ENCODE data around the gene KIF15. TPM values are rescaled to one million over a fixed set of nuclear protein-coding genes. Genes with fewer than 3 reads are reported as not detected.

The KIF15 gene
- polyA plus RNA-seq, 4 donors, result 0.54 to 11.1 (median 5.5) TPM

DNA sequence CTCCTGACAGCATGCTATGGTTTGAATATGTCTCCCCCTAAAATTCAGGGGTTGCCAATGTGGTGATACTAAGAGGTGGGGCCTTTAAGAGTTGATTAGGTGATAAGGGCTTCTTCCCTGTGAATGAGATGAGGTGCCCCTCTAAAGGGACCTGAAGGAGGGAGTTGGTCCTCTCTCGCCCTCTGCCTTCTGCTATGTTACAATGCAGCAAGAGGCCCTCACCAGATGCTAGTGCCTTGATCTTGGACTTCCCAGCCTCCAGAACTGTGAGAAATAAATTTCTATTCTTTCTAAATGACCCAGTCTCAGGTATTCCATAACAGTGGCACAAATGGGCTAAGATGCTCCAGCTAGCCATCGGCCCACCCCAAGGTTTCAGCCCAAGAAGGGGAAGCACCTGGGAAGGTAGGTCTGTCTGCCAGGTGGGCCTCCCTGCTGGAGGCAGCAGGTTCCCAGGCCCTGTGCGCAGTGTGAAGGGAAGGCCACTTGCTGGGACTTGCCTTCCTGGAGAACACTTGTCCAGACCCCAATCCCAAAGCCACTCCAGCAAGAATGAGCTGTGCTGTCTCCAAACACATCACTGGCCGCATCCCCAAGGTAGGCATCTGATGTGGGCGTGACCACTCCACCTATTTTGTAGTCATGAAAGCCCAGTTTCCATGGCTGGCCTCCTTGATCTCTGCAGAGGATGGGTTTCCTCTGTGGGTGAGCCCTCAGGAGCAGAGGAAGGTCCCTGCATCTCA is 121.8 kb downstream of the KIF15 start:
- H3K27me3 ChIP-seq (ENCODE audit: control insufficient read depth in 3 of 3, insufficient read depth in 3 of 3, low read length in 3 of 3), result peaks cover 0 to 6% (median 0%) of the 10 kb centered on the region in 3 donors
- FAIRE-seq (no peak), DNase-seq (no peak)
- H3K27ac ChIP-seq (ENCODE audit: low read depth in 1 of 3, low read length in 2 of 3), result no peak overlapping the region
- no peak overlapping the region for H3K4me3 ChIP-seq (ENCODE audit: low read depth in 1 of 3, low read length in 3 of 3)
- WGBS, 3 donors, result 91 to 93% (median 92%) methylated on average over 5 of the region's 5 CpGs
- no peaks in the 10 kb centered on the region for H3K36me3 ChIP-seq (ENCODE audit: control insufficient read depth in 3 of 3, insufficient read depth in 2 of 3, low read depth in 1 of 3, low read length in 3 of 3)
- H3K9me3 ChIP-seq (ENCODE audit: control insufficient read depth in 2 of 2, insufficient read depth in 1 of 2, low read depth in 1 of 2, low read length in 1 of 2), result peaks cover 0 to 5% of the 10 kb centered on the region in 2 donors
- no peaks in the 10 kb centered on the region for H3K4me1 ChIP-seq (ENCODE audit: control insufficient read depth in 3 of 3, insufficient read depth in 2 of 3, low read depth in 1 of 3, low read length in 2 of 3)

DNA sequence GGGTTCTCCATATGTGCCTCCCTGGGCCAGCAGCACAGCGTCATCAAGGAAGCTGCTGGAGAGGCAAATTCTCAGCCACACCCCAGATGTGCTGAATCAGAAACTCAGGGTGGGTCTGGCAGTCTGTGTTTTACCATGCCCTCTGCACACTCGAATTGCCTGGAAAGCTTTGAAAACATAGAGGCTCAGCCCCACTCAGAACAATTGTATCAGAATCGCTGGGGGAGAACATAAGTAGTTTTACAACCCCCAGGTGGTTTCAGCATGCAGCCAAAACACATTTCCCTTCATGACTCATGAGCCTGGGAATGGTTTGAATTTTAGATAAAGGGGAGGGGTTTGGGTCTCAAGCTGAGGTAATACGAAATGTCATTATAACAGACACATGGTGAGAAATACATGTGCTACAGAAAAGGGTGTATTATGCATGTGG is 122.4 kb downstream of the KIF15 start:
- Histone ChIP-seq H3K27ac (ENCODE audit: low read depth in 1 of 3, low read length in 2 of 3) (no peak overlapping the region), H3K9me3 (ENCODE audit: control insufficient read depth in 2 of 2, insufficient read depth in 1 of 2, low read depth in 1 of 2, low read length in 1 of 2) (peaks cover 0 to 5% of the 10 kb centered on the region in 2 donors), H3K4me3 (ENCODE audit: low read depth in 1 of 3, low read length in 3 of 3) (no peak overlapping the region), H3K36me3 (ENCODE audit: control insufficient read depth in 3 of 3, insufficient read depth in 2 of 3, low read depth in 1 of 3, low read length in 3 of 3) (no peaks in the 10 kb centered on the region), H3K27me3 (ENCODE audit: control insufficient read depth in 3 of 3, insufficient read depth in 3 of 3, low read length in 3 of 3) (peaks cover 0 to 6% (median 0%) of the 10 kb centered on the region in 3 donors), H3K4me1 (ENCODE audit: control insufficient read depth in 3 of 3, insufficient read depth in 2 of 3, low read depth in 1 of 3, low read length in 2 of 3) (no peaks in the 10 kb centered on the region)
- FAIRE-seq (no peak), DNase-seq (no peak)
- 32 to 52% (median 34%) methylated on average over 4 of the region's 4 CpGs for WGBS, 3 donors

DNA sequence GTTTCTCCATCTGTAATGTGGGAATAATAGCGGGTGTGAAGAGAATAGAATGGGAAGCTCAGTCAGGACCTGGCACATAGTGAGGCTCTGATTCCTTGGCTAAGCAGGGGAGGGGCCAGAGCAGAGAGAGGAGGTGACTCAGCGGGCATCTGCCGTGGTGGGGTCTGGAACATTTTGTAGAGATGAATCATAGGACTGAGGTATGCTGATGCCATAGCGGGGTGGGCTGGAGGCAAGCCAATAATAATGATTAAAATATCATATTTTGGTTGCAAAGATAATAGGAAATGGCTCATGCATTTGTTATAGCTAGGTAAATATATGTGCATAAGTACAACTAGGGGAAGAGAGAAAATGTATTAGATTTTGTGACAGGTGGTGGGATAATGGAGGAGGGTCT is 124.0 kb downstream of the KIF15 start:
- Histone ChIP-seq H3K4me1 (ENCODE audit: control insufficient read depth in 3 of 3, insufficient read depth in 2 of 3, low read depth in 1 of 3, low read length in 2 of 3) (no peaks in the 10 kb centered on the region), H3K4me3 (ENCODE audit: low read depth in 1 of 3, low read length in 3 of 3) (no peak overlapping the region), H3K27me3 (ENCODE audit: control insufficient read depth in 3 of 3, insufficient read depth in 3 of 3, low read length in 3 of 3) (peaks cover 0 to 6% (median 0%) of the 10 kb centered on the region in 3 donors), H3K9me3 (ENCODE audit: control insufficient read depth in 2 of 2, insufficient read depth in 1 of 2, low read depth in 1 of 2, low read length in 1 of 2) (peaks cover 0 to 5% of the 10 kb centered on the region in 2 donors), H3K27ac (ENCODE audit: low read depth in 1 of 3, low read length in 2 of 3) (no peak overlapping the region), H3K36me3 (ENCODE audit: control insufficient read depth in 3 of 3, insufficient read depth in 2 of 3, low read depth in 1 of 3, low read length in 3 of 3) (no peaks in the 10 kb centered on the region)
- FAIRE-seq (no peak), DNase-seq (no peak)
- WGBS, 3 donors, result 53 to 63% (median 59%) methylated on average over 4 of the region's 4 CpGs

- Histone ChIP-seq H3K4me1 (ENCODE audit: control insufficient read depth in 3 of 3, insufficient read depth in 2 of 3, low read depth in 1 of 3, low read length in 2 of 3) (no peaks in the 10 kb centered on the region), H3K27me3 (ENCODE audit: control insufficient read depth in 3 of 3, insufficient read depth in 3 of 3, low read length in 3 of 3) (peaks cover 0 to 6% (median 0%) of the 10 kb centered on the region in 3 donors), H3K4me3 (ENCODE audit: low read depth in 1 of 3, low read length in 3 of 3) (no peak overlapping the region), H3K9me3 (ENCODE audit: control insufficient read depth in 2 of 2, insufficient read depth in 1 of 2, low read depth in 1 of 2, low read length in 1 of 2) (peaks cover 0 to 5% of the 10 kb centered on the region in 2 donors), H3K27ac (ENCODE audit: low read depth in 1 of 3, low read length in 2 of 3) (no peak overlapping the region), H3K36me3 (ENCODE audit: control insufficient read depth in 3 of 3, insufficient read depth in 2 of 3, low read depth in 1 of 3, low read length in 3 of 3) (no peaks in the 10 kb centered on the region)
- FAIRE-seq (no peak), DNase-seq (no peak)
- 53 to 80% (median 71%) methylated on average over 3 of the region's 3 CpGs for WGBS, 3 donors
These were observed 125.0 kb downstream of the KIF15 start for GRCh38 chr3:44886561-44886960.

DNA sequence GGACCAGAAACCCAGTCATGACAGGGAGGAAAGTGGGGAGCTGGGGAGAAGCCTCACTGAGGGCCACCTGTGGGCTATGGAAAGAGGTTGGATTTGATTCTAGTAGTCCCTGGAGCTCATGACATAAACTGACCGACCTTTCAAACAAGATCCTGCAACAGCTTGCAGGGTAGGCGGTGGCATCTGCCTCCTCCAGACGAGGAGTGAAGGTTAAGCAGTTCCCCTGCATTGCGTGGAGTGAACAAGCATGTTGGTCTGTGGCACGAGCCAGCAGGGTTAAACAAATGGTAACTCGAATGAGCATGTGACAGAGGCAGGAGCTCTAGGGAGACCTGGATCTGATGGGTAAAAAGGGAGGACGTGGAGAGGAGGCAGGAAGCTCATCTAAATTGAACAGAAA is 125.5 kb downstream of the KIF15 start:
- Histone ChIP-seq H3K4me3 (ENCODE audit: low read depth in 1 of 3, low read length in 3 of 3) (no peak overlapping the region), H3K36me3 (ENCODE audit: control insufficient read depth in 3 of 3, insufficient read depth in 2 of 3, low read depth in 1 of 3, low read length in 3 of 3) (no peaks in the 10 kb centered on the region), H3K9me3 (ENCODE audit: control insufficient read depth in 2 of 2, insufficient read depth in 1 of 2, low read depth in 1 of 2, low read length in 1 of 2) (peaks cover 0 to 5% of the 10 kb centered on the region in 2 donors), H3K27me3 (ENCODE audit: control insufficient read depth in 3 of 3, insufficient read depth in 3 of 3, low read length in 3 of 3) (peaks cover 0 to 6% (median 0%) of the 10 kb centered on the region in 3 donors), H3K4me1 (ENCODE audit: control insufficient read depth in 3 of 3, insufficient read depth in 2 of 3, low read depth in 1 of 3, low read length in 2 of 3) (no peaks in the 10 kb centered on the region), H3K27ac (ENCODE audit: low read depth in 1 of 3, low read length in 2 of 3) (no peak overlapping the region)
- WGBS, 3 donors, result 63 to 73% (median 66%) methylated on average over 7 of the region's 7 CpGs
- DNase-seq, result no peak
- no peak for FAIRE-seq

GRCh38 chr3:44890258-44890657 is 128.7 kb downstream of the KIF15 start:
- Histone ChIP-seq H3K4me3 (ENCODE audit: low read depth in 1 of 3, low read length in 3 of 3) (no peak overlapping the region), H3K27me3 (ENCODE audit: control insufficient read depth in 3 of 3, insufficient read depth in 3 of 3, low read length in 3 of 3) (peaks cover 0 to 3% (median 0%) of the 10 kb centered on the region in 3 donors), H3K9me3 (ENCODE audit: control insufficient read depth in 2 of 2, insufficient read depth in 1 of 2, low read depth in 1 of 2, low read length in 1 of 2) (no peaks in the 10 kb centered on the region), H3K4me1 (ENCODE audit: control insufficient read depth in 3 of 3, insufficient read depth in 2 of 3, low read depth in 1 of 3, low read length in 2 of 3) (no peaks in the 10 kb centered on the region), H3K27ac (ENCODE audit: low read depth in 1 of 3, low read length in 2 of 3) (no peak overlapping the region), H3K36me3 (ENCODE audit: control insufficient read depth in 3 of 3, insufficient read depth in 2 of 3, low read depth in 1 of 3, low read length in 3 of 3) (no peaks in the 10 kb centered on the region)
- DNase-seq (no peak), FAIRE-seq (no peak)
- 49 to 53% (median 53%) methylated on average over 3 of the region's 3 CpGs for WGBS, 3 donors

- Histone ChIP-seq H3K4me1 (ENCODE audit: control insufficient read depth in 3 of 3, insufficient read depth in 2 of 3, low read depth in 1 of 3, low read length in 2 of 3) (no peaks in the 10 kb centered on the region), H3K27me3 (ENCODE audit: control insufficient read depth in 3 of 3, insufficient read depth in 3 of 3, low read length in 3 of 3) (peaks cover 0 to 3% (median 0%) of the 10 kb centered on the region in 3 donors), H3K9me3 (ENCODE audit: control insufficient read depth in 2 of 2, insufficient read depth in 1 of 2, low read depth in 1 of 2, low read length in 1 of 2) (no peaks in the 10 kb centered on the region), H3K4me3 (ENCODE audit: low read depth in 1 of 3, low read length in 3 of 3) (no peak overlapping the region), H3K27ac (ENCODE audit: low read depth in 1 of 3, low read length in 2 of 3) (no peak overlapping the region), H3K36me3 (ENCODE audit: control insufficient read depth in 3 of 3, insufficient read depth in 2 of 3, low read depth in 1 of 3, low read length in 3 of 3) (no peaks in the 10 kb centered on the region)
- WGBS, 3 donors, result 50 to 72% (median 62%) methylated on average over 3 of the region's 3 CpGs
- no peak for FAIRE-seq
- DNase-seq, result no peak
These were observed 129.3 kb downstream of the KIF15 start for GRCh38 chr3:44890852-44891251.

GRCh38 chr3:44892689-44893088 is 131.1 kb downstream of the KIF15 start:
- Histone ChIP-seq H3K36me3 (ENCODE audit: control insufficient read depth in 3 of 3, insufficient read depth in 2 of 3, low read depth in 1 of 3, low read length in 3 of 3) (no peaks in the 10 kb centered on the region), H3K4me1 (ENCODE audit: control insufficient read depth in 3 of 3, insufficient read depth in 2 of 3, low read depth in 1 of 3, low read length in 2 of 3) (no peaks in the 10 kb centered on the region), H3K4me3 (ENCODE audit: low read depth in 1 of 3, low read length in 3 of 3) (no peak overlapping the region), H3K27ac (ENCODE audit: low read depth in 1 of 3, low read length in 2 of 3) (no peak overlapping the region), H3K9me3 (ENCODE audit: control insufficient read depth in 2 of 2, insufficient read depth in 1 of 2, low read depth in 1 of 2, low read length in 1 of 2) (no peaks in the 10 kb centered on the region), H3K27me3 (ENCODE audit: control insufficient read depth in 3 of 3, insufficient read depth in 3 of 3, low read length in 3 of 3) (no peaks in the 10 kb centered on the region)
- WGBS, 3 donors, result 70 to 74% (median 73%) methylated on average over 3 of the region's 3 CpGs
- FAIRE-seq (no peak), DNase-seq (no peak)

DNA sequence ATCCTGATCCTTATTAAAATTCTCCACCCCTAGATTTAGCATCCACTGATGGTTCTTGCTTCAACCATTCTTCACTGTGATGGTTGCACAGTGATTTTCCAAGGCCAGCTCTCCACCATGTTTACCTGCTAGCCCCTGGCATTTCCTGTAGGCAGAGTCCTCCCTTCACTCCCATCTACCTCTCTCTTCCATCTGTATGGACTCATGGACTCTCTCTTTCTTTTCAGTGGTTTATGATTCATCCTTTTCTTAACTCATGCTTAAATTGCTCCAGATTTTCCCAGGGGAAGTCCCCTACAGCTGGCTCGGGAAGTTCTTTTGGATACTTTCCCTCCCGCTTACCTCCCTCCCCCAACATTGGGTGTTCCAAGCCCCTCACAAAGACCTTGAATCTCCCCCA is 131.5 kb downstream of the KIF15 start:
- H3K27ac ChIP-seq (ENCODE audit: low read depth in 1 of 3, low read length in 2 of 3), result no peak overlapping the region
- no peaks in the 10 kb centered on the region for H3K36me3 ChIP-seq (ENCODE audit: control insufficient read depth in 3 of 3, insufficient read depth in 2 of 3, low read depth in 1 of 3, low read length in 3 of 3)
- no peak for FAIRE-seq
- 51 to 63% (median 57%) methylated on average over 2 of the region's 2 CpGs for WGBS, 3 donors
- H3K4me1 ChIP-seq (ENCODE audit: control insufficient read depth in 3 of 3, insufficient read depth in 2 of 3, low read depth in 1 of 3, low read length in 2 of 3), result no peaks in the 10 kb centered on the region
- H3K9me3 ChIP-seq (ENCODE audit: control insufficient read depth in 2 of 2, insufficient read depth in 1 of 2, low read depth in 1 of 2, low read length in 1 of 2), result no peaks in the 10 kb centered on the region
- no peak for DNase-seq
- H3K27me3 ChIP-seq (ENCODE audit: control insufficient read depth in 3 of 3, insufficient read depth in 3 of 3, low read length in 3 of 3), result no peaks in the 10 kb centered on the region
- no peak overlapping the region for H3K4me3 ChIP-seq (ENCODE audit: low read depth in 1 of 3, low read length in 3 of 3)
